Cardiac ventricle fibroblast (primary cell): ENCODE measurements around the gene OR1J1. TPM values are rescaled to one million over a fixed set of nuclear protein-coding genes. Genes with fewer than 3 reads are reported as not detected.

ENCODE experiments used
- total RNA-seq: library from RNA; depleted of rRNA; stranded (reverse); fragments of >200 nt; gene quantifications from 2 replicates; pipeline ENCODE4 v1.2.3, GENCODE V29; 2015

The OR1J1 gene, protein sequence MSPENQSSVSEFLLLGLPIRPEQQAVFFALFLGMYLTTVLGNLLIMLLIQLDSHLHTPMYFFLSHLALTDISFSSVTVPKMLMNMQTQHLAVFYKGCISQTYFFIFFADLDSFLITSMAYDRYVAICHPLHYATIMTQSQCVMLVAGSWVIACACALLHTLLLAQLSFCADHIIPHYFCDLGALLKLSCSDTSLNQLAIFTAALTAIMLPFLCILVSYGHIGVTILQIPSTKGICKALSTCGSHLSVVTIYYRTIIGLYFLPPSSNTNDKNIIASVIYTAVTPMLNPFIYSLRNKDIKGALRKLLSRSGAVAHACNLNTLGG
- total RNA-seq = not detected in 2 replicates

DNA sequence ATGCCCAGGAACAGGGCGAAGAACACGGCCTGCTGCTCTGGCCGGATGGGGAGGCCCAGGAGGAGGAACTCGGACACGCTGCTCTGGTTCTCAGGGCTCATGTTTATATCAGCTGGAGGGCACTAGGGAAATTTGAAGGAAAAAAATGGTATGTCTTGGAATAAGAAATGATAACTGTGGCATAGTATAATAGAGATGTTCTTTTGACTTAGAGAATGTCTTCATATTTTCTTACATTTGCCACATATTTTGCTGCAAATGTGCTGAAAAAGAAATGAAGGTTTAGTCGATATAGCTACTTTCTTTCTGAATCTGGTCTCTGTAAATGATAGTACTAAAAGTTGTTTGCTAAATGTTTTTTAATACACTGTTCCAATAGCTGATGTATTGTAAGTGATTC lies at the start of gene OR1J1:
Gene OR1J1, minus strand, starts transcription at position 101 of the 400 bp plus-strand sequence. Its CDS starts 0 bp downstream, at position 101.

DNA sequence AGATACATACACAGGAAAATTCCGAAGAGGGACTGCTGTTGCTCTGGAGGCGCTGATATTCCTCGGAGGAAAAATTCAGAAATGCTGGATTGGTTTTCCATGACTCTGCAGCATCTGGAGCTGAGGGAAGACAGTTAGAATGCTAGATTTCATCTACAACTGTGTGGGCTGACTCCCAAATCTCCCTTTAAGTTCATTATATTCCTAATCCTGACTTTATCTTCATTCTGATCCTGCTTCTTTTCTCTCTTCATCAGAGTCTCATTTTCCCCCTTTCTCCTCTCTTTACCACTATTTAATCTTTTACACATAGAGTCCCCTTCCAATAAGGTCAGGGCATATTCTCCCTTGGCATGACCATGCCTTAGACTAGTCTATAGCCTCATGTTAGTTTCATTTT lies 49.5 kb upstream of the OR1J1 start, which contains the start of gene OR1N1:
Gene OR1N1, minus strand, starts transcription at position 101 of the 400 bp plus-strand sequence. Its CDS starts 0 bp downstream, at position 101.

GRCh38 chr9:122518841-122519240 lies 41.1 kb upstream of the OR1J1 start, which contains the start of gene OR1J4:
TSS of gene OR1J4 (plus strand) at chr9:122519141. CDS start at chr9:122519141, 0 bp downstream.

DNA sequence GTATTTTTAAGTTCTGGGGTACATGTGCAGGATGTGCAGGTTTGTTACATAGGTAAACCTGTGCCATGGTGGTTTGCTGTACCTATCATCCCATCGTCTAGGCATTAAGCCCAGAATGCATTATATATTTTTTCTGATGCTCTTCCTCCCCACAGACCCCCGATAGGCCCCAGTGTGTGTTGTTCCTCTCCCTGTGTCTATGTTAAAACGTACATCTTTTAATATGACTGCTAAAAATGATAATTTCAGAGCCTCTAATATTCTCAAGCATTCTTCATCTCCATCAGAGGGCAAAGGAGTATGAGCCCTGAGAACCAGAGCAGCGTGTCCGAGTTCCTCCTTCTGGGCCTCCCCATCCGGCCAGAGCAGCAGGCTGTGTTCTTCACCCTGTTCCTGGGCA lies 32.8 kb upstream of the OR1J1 start, which contains the start of gene OR1J2:
Gene OR1J2, plus strand, starts transcription at position 301 of the 400 bp plus-strand sequence. Its CDS starts 0 bp downstream, at position 301.

Other genes with a start within 250 kb of the OR1J1 start
- 0.05 and 0.81 TPM in 2 replicates for gene LHX6, start 249.0 kb downstream of the OR1J1 start, total RNA-seq
- gene RBM18, start 213.1 kb downstream of the OR1J1 start, total RNA-seq = 7.3 and 10.9 TPM in 2 replicates
- gene MRRF, start 213.0 kb downstream of the OR1J1 start, total RNA-seq = 21.8 and 25.7 TPM in 2 replicates
- gene PTGS1, start 106.9 kb downstream of the OR1J1 start, total RNA-seq = 122 and 135 TPM in 2 replicates
- gene OR1J2, start 32.9 kb upstream of the OR1J1 start, total RNA-seq = not detected in 2 replicates
- gene OR1J4, start 41.2 kb upstream of the OR1J1 start, total RNA-seq = not detected in 2 replicates
- gene OR1N1, start 49.4 kb upstream of the OR1J1 start, total RNA-seq = not detected in 2 replicates
- gene OR1N2, start 75.2 kb upstream of the OR1J1 start, total RNA-seq = not detected in 2 replicates
- 0.37 TPM in 1 of 2 replicates, not detected in the other for gene OR1L8, start 105.5 kb upstream of the OR1J1 start, total RNA-seq
- not detected in 2 replicates for gene OR1Q1, start 136.8 kb upstream of the OR1J1 start, total RNA-seq
- not detected in 2 replicates for gene OR1B1, start 179.7 kb upstream of the OR1J1 start, total RNA-seq
- not detected in 2 replicates for gene OR1L1, start 183.8 kb upstream of the OR1J1 start, total RNA-seq
- not detected in 2 replicates for gene OR1L3, start 197.2 kb upstream of the OR1J1 start, total RNA-seq
- gene OR1L4, start 246.1 kb upstream of the OR1J1 start, total RNA-seq = not detected in 2 replicates